H9 (cell line): Measurements from ENCODE around the gene SARS1. TPM values are rescaled to one million over a fixed set of nuclear protein-coding genes. Genes with fewer than 3 reads are reported as not detected.

Source experiments
- DNase-seq: peaks from one replicate; pipeline ENCODE4 v3.0.0-alpha.2; 2017
- H2AFZ ChIP-seq: one replicate; pipeline ENCODE4 v1.6.1; 2013; ENCODE audit warnings: mild to moderate bottlenecking, low read length, control low read depth, moderate library complexity
- H2AK5ac ChIP-seq: 2 replicates; pipeline ENCODE4 v1.6.1; 2013; ENCODE audit warnings: low read length, control low read depth, mixed read lengths; ENCODE audit not compliant: insufficient read length
- H2BK120ac ChIP-seq: one replicate; pipeline ENCODE4 v1.6.1; 2013; ENCODE audit warnings: low read depth, mild to moderate bottlenecking, low read length, control low read depth, inconsistent platforms; ENCODE audit not compliant: poor library complexity, severe bottlenecking
- H2BK12ac ChIP-seq: 2 replicates; pipeline ENCODE4 v1.6.1; 2013; ENCODE audit warnings: low read length, control low read depth, mixed read lengths, low read depth; ENCODE audit not compliant: insufficient read length
- H2BK15ac ChIP-seq: 2 replicates; pipeline ENCODE4 v1.6.1; 2013; ENCODE audit warnings: low read depth, low read length, control low read depth
- H2BK20ac ChIP-seq: one replicate; pipeline ENCODE4 v1.6.1; 2013; ENCODE audit warnings: low read depth, mild to moderate bottlenecking, low read length, control low read depth, inconsistent platforms; ENCODE audit not compliant: poor library complexity, severe bottlenecking
- H2BK5ac ChIP-seq: 2 replicates; pipeline ENCODE4 v1.6.1; 2013; ENCODE audit warnings: low read length, control low read depth, mixed read lengths; ENCODE audit not compliant: insufficient read length
- H3K14ac ChIP-seq: 2 replicates; pipeline ENCODE4 v1.6.1; 2013; ENCODE audit warnings: low read length, control low read depth; ENCODE audit not compliant: insufficient read depth
- H3K18ac ChIP-seq: 2 replicates; pipeline ENCODE4 v1.6.1; 2013; ENCODE audit warnings: low read depth, mild to moderate bottlenecking, mixed read lengths, low read length, control low read depth; ENCODE audit not compliant: insufficient read length
- H3K23ac ChIP-seq: 2 replicates; pipeline ENCODE4 v1.6.1; 2013; ENCODE audit warnings: low read length, control low read depth, mixed read lengths, low read depth; ENCODE audit not compliant: insufficient read length
- H3K23me2 ChIP-seq: 2 replicates; pipeline ENCODE4 v1.6.1; 2013; ENCODE audit warnings: low read depth, mild to moderate bottlenecking, mixed read lengths, low read length, control low read depth; ENCODE audit not compliant: insufficient read length, poor library complexity, severe bottlenecking
- H3K27ac ChIP-seq: 2 replicates; pipeline ENCODE4 v1.5.1; 2013; ENCODE audit warnings: low read length, control low read depth, mixed read lengths, low read depth; ENCODE audit not compliant: insufficient read length
- H3K27me3 ChIP-seq: 2 replicates; pipeline ENCODE4 v1.6.1; 2013; ENCODE audit warnings: low read length, control low read depth, inconsistent platforms; ENCODE audit not compliant: insufficient read depth
- H3K4ac ChIP-seq: 2 replicates; pipeline ENCODE4 v1.6.1; 2013; ENCODE audit warnings: low read depth, mild to moderate bottlenecking, control low read depth, inconsistent platforms, low read length, moderate library complexity
- H3K4me1 ChIP-seq: 2 replicates; pipeline ENCODE4 v1.6.1; 2013; ENCODE audit warnings: low read length, control low read depth, inconsistent platforms; ENCODE audit not compliant: insufficient read depth
- H3K4me2 ChIP-seq: 2 replicates; pipeline ENCODE4 v1.6.1; 2013; ENCODE audit warnings: low read length, control low read depth, mixed read lengths; ENCODE audit not compliant: insufficient read length, insufficient read depth
- H3K56ac ChIP-seq: 2 replicates; pipeline ENCODE4 v1.6.1; 2013; ENCODE audit warnings: low read depth, mild to moderate bottlenecking, mixed read lengths, low read length, control low read depth; ENCODE audit not compliant: insufficient read length
- H3K79me1 ChIP-seq: 2 replicates; pipeline ENCODE4 v1.6.1; 2013; ENCODE audit warnings: low read depth, mild to moderate bottlenecking, moderate library complexity, low read length, control low read depth, inconsistent platforms; ENCODE audit not compliant: insufficient read depth, poor library complexity, severe bottlenecking
- H3K79me2 ChIP-seq: 2 replicates; pipeline ENCODE4 v1.6.1; 2013; ENCODE audit warnings: low read length, control low read depth, inconsistent platforms; ENCODE audit not compliant: insufficient read depth
- H3K9ac ChIP-seq: 2 replicates; pipeline ENCODE4 v1.6.1; 2013; ENCODE audit warnings: low read length, control low read depth, mixed read lengths; ENCODE audit not compliant: insufficient read length; ENCODE audit errors: extremely low read depth
- H3K9me3 ChIP-seq: one replicate; pipeline ENCODE4 v1.6.1; 2013; ENCODE audit warnings: low read depth, low read length, inconsistent platforms; ENCODE audit not compliant: control insufficient read depth
- H3T11ph ChIP-seq: one replicate; pipeline ENCODE4 v1.6.1; 2013; ENCODE audit warnings: mild to moderate bottlenecking, low read length, control low read depth, inconsistent platforms
- H4K20me1 ChIP-seq: one replicate; pipeline ENCODE4 v1.6.1; 2013; ENCODE audit not compliant: control insufficient read depth, insufficient read length, insufficient read depth
- H4K5ac ChIP-seq: 2 replicates; pipeline ENCODE4 v1.6.1; 2013; ENCODE audit warnings: low read depth, mild to moderate bottlenecking, mixed read lengths, low read length, control low read depth; ENCODE audit not compliant: insufficient read length
- H4K8ac ChIP-seq: replicated peaks from 2 replicates; pipeline ENCODE4 v1.6.1; 2013; ENCODE audit warnings: low read length, control low read depth, mixed read lengths, low read depth; ENCODE audit not compliant: insufficient read length
- H4K91ac ChIP-seq: 2 replicates; pipeline ENCODE4 v1.6.1; 2013; ENCODE audit warnings: low read depth, mild to moderate bottlenecking, moderate library complexity, mixed read lengths, low read length, control low read depth; ENCODE audit not compliant: insufficient read length
- H3K27ac Mint-ChIP-seq, 3 experiments: 2 replicates in 2 of 3; 3 replicates in 1 of 3; pipeline ENCODE4 v1.8.0; 2020 to 2021; ENCODE audit warnings: mixed read lengths in 3 of 3, mild to moderate bottlenecking in 1 of 3, moderate library complexity in 1 of 3
- H3K27me3 Mint-ChIP-seq: 2 replicates; pipeline ENCODE4 v1.8.0; 2021; ENCODE audit warnings: low read depth, mild to moderate bottlenecking, moderate library complexity, mixed read lengths
- H3K36me3 Mint-ChIP-seq, 3 experiments: 2 replicates in 2 of 3; 3 replicates in 1 of 3; pipeline ENCODE4 v1.8.0; 2020 to 2021; ENCODE audit warnings: low read depth in 3 of 3, mixed read lengths in 3 of 3; ENCODE audit not compliant: insufficient read depth in 1 of 3
- H3K4me1 Mint-ChIP-seq, 2 experiments: 2 replicates each; pipeline ENCODE4 v1.8.0; 2020; ENCODE audit warnings: mixed read lengths in 2 of 2
- H3K4me3 Mint-ChIP-seq, 2 experiments: 2 replicates in 1 of 2; 3 replicates in 1 of 2; pipeline ENCODE4 v1.8.0; 2020 to 2021; ENCODE audit warnings: mild to moderate bottlenecking in 2 of 2, mixed read lengths in 2 of 2, moderate library complexity in 1 of 2
- H3K9me3 Mint-ChIP-seq, 2 experiments: 2 replicates in 1 of 2; 3 replicates in 1 of 2; pipeline ENCODE4 v1.8.0; 2020; ENCODE audit warnings: mild to moderate bottlenecking in 2 of 2, mixed read lengths in 2 of 2, moderate library complexity in 1 of 2
- CTCF ChIP-seq: fragments of 200-600 bp; sonication (generic); conservative IDR thresholded peaks from 3 replicates; pipeline ENCODE4 v1.8.0; 2021; ENCODE audit warnings: antibody characterized with exemption, mild to moderate bottlenecking
- WGBS: extraction: QIAGEN DNeasy Blood & Tissue Kit; methylation state at CpG from one replicate; pipeline ENCODE4 v1.1.7; 2013; ENCODE audit warnings: missing lambda C conversion rate, low lambda C conversion rate, mixed read lengths; ENCODE audit not compliant: insufficient read length; ENCODE audit errors: extremely low coverage; 5-methylcytosine and 5-hydroxymethylcytosine counted together
- total RNA-seq: library from RNA; stranded (reverse); gene quantifications from 2 replicates; pipeline ENCODE4 v1.2.1, GENCODE V29; 2021

Gene SARS1
- total RNA-seq, 1 experiment from 2014 or later, result 139 TPM

GRCh38 chr1:109253803-109254620 is 40.3 kb downstream of the SARS1 start:
- H3K23me2 ChIP-seq, result peaks cover 5% of the 10 kb centered on the region
- H3K4me1 ChIP-seq, result no peaks in the 10 kb centered on the region
- TF ChIP-seq CTCF, result no peak; the same call in 2 of the 3 replicates
- H2BK5ac ChIP-seq, result no peak overlapping the region
- H3K4me2 ChIP-seq, result no peak overlapping the region
- H3K9me3 Mint-ChIP-seq, result peaks cover 14 to 21% of the 10 kb centered on the region in 2 experiments
- no peak overlapping the region; the same call in 1 of the 2 replicates for H2BK15ac ChIP-seq
- H3K4me1 Mint-ChIP-seq, result peaks cover 40 to 49% of the 10 kb centered on the region in 2 experiments
- no peaks in the 10 kb centered on the region; the same call in 1 of the 2 replicates for H3K79me2 ChIP-seq
- no peak overlapping the region for H2BK120ac ChIP-seq
- no peak overlapping the region for H4K5ac ChIP-seq
- no peak overlapping the region for H3T11ph ChIP-seq
- H2AFZ ChIP-seq, result no peak overlapping the region
- no peak overlapping the region for H4K91ac ChIP-seq
- no peak overlapping the region for H3K23ac ChIP-seq
- no peak overlapping the region for H3K56ac ChIP-seq
- no peak overlapping the region for H3K9ac ChIP-seq
- no peak overlapping the region for H2BK20ac ChIP-seq
- no peak overlapping the region for H3K27ac ChIP-seq
- no CpG with 5 or more reads among the region's 9 CpGs for WGBS
- no peaks in the 10 kb centered on the region for H4K20me1 ChIP-seq
- peak overlapping the region in 1 of 2 experiments; percentile 35; a peak in 4 of 5 replicates for H3K4me3 Mint-ChIP-seq
- H2AK5ac ChIP-seq, result no peak overlapping the region
- no peak for DNase-seq
- no peaks in the 10 kb centered on the region for H3K79me1 ChIP-seq
- peaks cover 22 to 36% (median 28%) of the 10 kb centered on the region in 3 experiments for H3K36me3 Mint-ChIP-seq
- H3K27me3 Mint-ChIP-seq, result peaks cover 26% of the 10 kb centered on the region
- peak overlapping the region; percentile 36 for H3K14ac ChIP-seq
- H3K9me3 ChIP-seq, result no peaks in the 10 kb centered on the region
- no peak overlapping the region for H4K8ac ChIP-seq
- H3K4ac ChIP-seq, result no peak overlapping the region
- H3K27ac Mint-ChIP-seq, result no peak overlapping the region; a peak in 2 of 7 replicates
- H2BK12ac ChIP-seq, result no peak overlapping the region
- peak overlapping the region; percentile 36 for H3K18ac ChIP-seq
- peaks cover 4% of the 10 kb centered on the region; the same call in 1 of the 2 replicates for H3K27me3 ChIP-seq
